Epithelial cell of proximal tubule (primary cell): Measurements from ENCODE around the gene WBP1. TPM values are rescaled to one million over a fixed set of nuclear protein-coding genes. Genes with fewer than 3 reads are reported as not detected.

Experiments
- DNase-seq: peaks from one replicate; pipeline ENCODE4 v3.0.0-alpha.2; 2011; ENCODE audit warnings: low read depth
- H3K4me3 ChIP-seq: 2 replicates; pipeline ENCODE4 v1.5.1; 2011; ENCODE audit warnings: low read depth, mild to moderate bottlenecking, low read length
- CTCF ChIP-seq: conservative IDR thresholded peaks from 2 replicates; pipeline ENCODE4 v1.5.1; 2012; ENCODE audit warnings: low read depth, mild to moderate bottlenecking, low read length
- total RNA-seq: library from RNA; depleted of rRNA; stranded (reverse); fragments of >200 nt; gene quantifications from 2 replicates; pipeline ENCODE4 v1.2.3, GENCODE V29; 2015

Gene WBP1
- total RNA-seq, 1 donor from 2014 or later = 84.3 TPM

GRCh38 chr2:74444498-74445318 is 13.5 kb upstream of the WBP1 start:
- DNase-seq = no peak
- no peak overlapping the region for H3K4me3 ChIP-seq
- TF ChIP-seq CTCF = no peak

GRCh38 chr2:74447230-74447999 is 10.8 kb upstream of the WBP1 start:
- H3K4me3 ChIP-seq = no peak overlapping the region
- no peak for DNase-seq
- no peak for TF ChIP-seq CTCF

- no peak for DNase-seq
- no peak for TF ChIP-seq CTCF
- no peak overlapping the region for H3K4me3 ChIP-seq
Observed at GRCh38 chr2:74448771-74449170, 9.5 kb upstream of the WBP1 start.

GRCh38 chr2:74450570-74451190 is 7.6 kb upstream of the WBP1 start:
- DNase-seq = no peak
- H3K4me3 ChIP-seq = no peak overlapping the region
- TF ChIP-seq CTCF = no peak

GRCh38 chr2:74454654-74455511 is 3.4 kb upstream of the WBP1 start, which contains the start of gene INO80B:
TSS of gene INO80B (plus strand) at chr2:74455087. CDS start at chr2:74455117, 30 bp downstream.
- DNase-seq = peak; percentile 93
- TF ChIP-seq CTCF = no peak
- H3K4me3 ChIP-seq = peak within 1 kb of the TSS; percentile 80

GRCh38 chr2:74457129-74457548 is 1.1 kb upstream of the WBP1 start:
- DNase-seq = no peak
- peak overlapping the region; percentile 98 for H3K4me3 ChIP-seq
- TF ChIP-seq CTCF = no peak
